Measurements from ENCODE around the gene FILIP1.

DNA sequence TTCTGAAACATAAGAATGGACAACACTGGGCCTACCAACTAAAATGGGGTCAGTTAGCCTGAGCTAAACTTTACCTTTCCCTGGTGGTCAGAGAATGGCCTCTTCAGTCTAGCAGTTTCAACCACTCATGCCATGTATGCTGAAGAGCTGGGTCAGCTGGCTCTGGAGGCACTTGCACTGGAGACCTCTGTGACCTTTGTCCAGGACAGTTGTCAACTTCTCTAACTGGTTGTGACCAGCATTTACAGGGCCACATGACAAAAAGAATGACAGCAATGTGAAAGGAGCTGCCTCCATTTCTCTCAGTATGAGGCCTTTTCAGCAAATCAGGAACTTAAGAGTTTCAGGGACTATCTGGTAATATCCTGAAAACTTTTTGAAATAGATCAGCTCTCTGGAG lies 149.1 kb downstream of the FILIP1 start:
- TF ChIP-seq, protein P1, sequence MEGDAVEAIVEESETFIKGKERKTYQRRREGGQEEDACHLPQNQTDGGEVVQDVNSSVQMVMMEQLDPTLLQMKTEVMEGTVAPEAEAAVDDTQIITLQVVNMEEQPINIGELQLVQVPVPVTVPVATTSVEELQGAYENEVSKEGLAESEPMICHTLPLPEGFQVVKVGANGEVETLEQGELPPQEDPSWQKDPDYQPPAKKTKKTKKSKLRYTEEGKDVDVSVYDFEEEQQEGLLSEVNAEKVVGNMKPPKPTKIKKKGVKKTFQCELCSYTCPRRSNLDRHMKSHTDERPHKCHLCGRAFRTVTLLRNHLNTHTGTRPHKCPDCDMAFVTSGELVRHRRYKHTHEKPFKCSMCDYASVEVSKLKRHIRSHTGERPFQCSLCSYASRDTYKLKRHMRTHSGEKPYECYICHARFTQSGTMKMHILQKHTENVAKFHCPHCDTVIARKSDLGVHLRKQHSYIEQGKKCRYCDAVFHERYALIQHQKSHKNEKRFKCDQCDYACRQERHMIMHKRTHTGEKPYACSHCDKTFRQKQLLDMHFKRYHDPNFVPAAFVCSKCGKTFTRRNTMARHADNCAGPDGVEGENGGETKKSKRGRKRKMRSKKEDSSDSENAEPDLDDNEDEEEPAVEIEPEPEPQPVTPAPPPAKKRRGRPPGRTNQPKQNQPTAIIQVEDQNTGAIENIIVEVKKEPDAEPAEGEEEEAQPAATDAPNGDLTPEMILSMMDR (IDR thresholded peaks at IDR 0.05): no peak
- TF ChIP-seq POLR2A (IDR thresholded peaks at IDR 0.05): no peak
